GM23338 (cell line): ENCODE results near the gene GOLGA8A. TPM values are rescaled to one million over a fixed set of nuclear protein-coding genes. Genes with fewer than 3 reads are reported as not detected.

Experiments
- ATAC-seq: fragments of 200-7000 bp; cut with Tn5 transposase; 3 replicates; pipeline ENCODE4 v1.9.1; 2020
- DNase-seq: peaks from one replicate; pipeline ENCODE4 v3.0.0-alpha.2; 2015; ENCODE audit warnings: low spot score
- H2AFZ ChIP-seq: fragments of 200-600 bp; sonication (generic); 2 replicates; pipeline ENCODE4 v1.8.0; 2016; ENCODE audit warnings: antibody characterized with exemption, mild to moderate bottlenecking, moderate library complexity
- H3F3A ChIP-seq: fragments of 200-600 bp; sonication (generic); replicated peaks from 2 replicates; pipeline ENCODE4 v1.8.0; 2017; ENCODE audit warnings: antibody characterized with exemption, mixed run types, low read depth
- H3K27ac ChIP-seq: fragments of 200-600 bp; sonication (generic); 2 replicates; pipeline ENCODE4 v1.6.1; 2016; ENCODE audit warnings: low read depth
- H3K27me3 ChIP-seq: fragments of 200-600 bp; sonication (generic); 2 replicates; pipeline ENCODE4 v1.8.0; 2016; ENCODE audit warnings: mild to moderate bottlenecking, mixed run types, moderate library complexity; ENCODE audit not compliant: insufficient read depth
- H3K36me3 ChIP-seq: fragments of 200-600 bp; sonication (generic); 2 replicates; pipeline ENCODE4 v1.8.0; 2016; ENCODE audit warnings: mild to moderate bottlenecking; ENCODE audit not compliant: insufficient read depth
- H3K4me1 ChIP-seq: fragments of 200-600 bp; sonication (generic); 2 replicates; pipeline ENCODE4 v1.8.0; 2016; ENCODE audit warnings: mild to moderate bottlenecking, moderate library complexity; ENCODE audit not compliant: insufficient read depth
- H3K4me2 ChIP-seq: fragments of 200-600 bp; sonication (generic); 2 replicates; pipeline ENCODE4 v1.7.1; 2017; ENCODE audit warnings: mixed run types
- H3K4me3 ChIP-seq: fragments of 200-600 bp; sonication (generic); 2 replicates; pipeline ENCODE4 v1.6.1; 2016; ENCODE audit warnings: mixed run types
- H3K79me2 ChIP-seq: fragments of 200-600 bp; sonication (generic); replicated peaks from 2 replicates; pipeline ENCODE4 v1.8.0; 2017; ENCODE audit warnings: mild to moderate bottlenecking; ENCODE audit not compliant: insufficient read depth
- H3K9me2 ChIP-seq: fragments of 200-600 bp; sonication (generic); 2 replicates; pipeline ENCODE4 v1.8.0; 2017; ENCODE audit not compliant: insufficient read depth
- H4K20me1 ChIP-seq: fragments of 200-600 bp; sonication (generic); replicated peaks from 2 replicates; pipeline ENCODE4 v1.8.0; 2017; ENCODE audit warnings: mild to moderate bottlenecking; ENCODE audit not compliant: insufficient read depth
- H3K27ac Mint-ChIP-seq: 2 replicates; pipeline ENCODE4 v1.8.0; 2020; ENCODE audit warnings: inconsistent platforms, mild to moderate bottlenecking, moderate library complexity, mixed read lengths
- H3K27me3 Mint-ChIP-seq: 3 replicates; pipeline ENCODE4 v1.8.0; 2022; ENCODE audit warnings: low read depth, mild to moderate bottlenecking, moderate library complexity, mixed read lengths, inconsistent platforms; ENCODE audit not compliant: insufficient read depth, poor library complexity
- H3K36me3 Mint-ChIP-seq: 3 replicates; pipeline ENCODE4 v1.8.0; 2021; ENCODE audit warnings: low read depth, mild to moderate bottlenecking, inconsistent platforms, moderate library complexity, mixed read lengths
- H3K4me1 Mint-ChIP-seq: 3 replicates; pipeline ENCODE4 v1.8.0; 2020; ENCODE audit warnings: mild to moderate bottlenecking, inconsistent platforms, mixed read lengths
- H3K4me3 Mint-ChIP-seq: 3 replicates; pipeline ENCODE4 v1.8.0; 2021; ENCODE audit warnings: moderate library complexity, mild to moderate bottlenecking, inconsistent platforms, mixed read lengths
- H3K9me3 Mint-ChIP-seq: 3 replicates; pipeline ENCODE4 v1.8.0; 2020; ENCODE audit warnings: moderate library complexity, mild to moderate bottlenecking, inconsistent platforms, mixed read lengths
- CREB1 ChIP-seq: fragments of 250-450 bp; sonication (Bioruptor Pico); IDR thresholded peaks from 2 replicates; pipeline ENCODE4 v1.5.0; 2020; ENCODE audit warnings: low read depth, mild to moderate bottlenecking, moderate library complexity
- CTCF ChIP-seq, 2 experiments: fragments of 200-600 bp in 1 of 2; sonication (generic) in 1 of 2; conservative IDR thresholded peaks; 2 replicates each; pipeline versions ENCODE4 v1.5.1 to v1.6.1; 2016 to 2017; ENCODE audit warnings: antibody characterized with exemption in 2 of 2, low read depth in 2 of 2, mild to moderate bottlenecking in 2 of 2, moderate library complexity in 1 of 2
- EZH2 ChIP-seq: fragments of 200-600 bp; sonication (generic); IDR thresholded peaks from one replicate; pipeline ENCODE4 v1.8.0; 2017; ENCODE audit warnings: antibody characterized with exemption, mild to moderate bottlenecking, low read depth; ENCODE audit not compliant: unreplicated experiment
- EZH2phosphoT487 ChIP-seq: fragments of 200-600 bp; sonication (generic); IDR thresholded peaks from one replicate; pipeline ENCODE4 v1.8.1; 2018; ENCODE audit warnings: antibody characterized with exemption; ENCODE audit not compliant: unreplicated experiment
- JUNB ChIP-seq: IDR thresholded peaks from one replicate; pipeline ENCODE4 v1.6.1; 2016; ENCODE audit warnings: antibody characterized with exemption; ENCODE audit not compliant: unreplicated experiment
- NANOG ChIP-seq: IDR thresholded peaks from 2 replicates; pipeline ENCODE4 v1.6.1; 2016; ENCODE audit warnings: antibody characterized with exemption, borderline replicate concordance
- POLR2AphosphoS5 ChIP-seq: IDR thresholded peaks from 2 replicates; pipeline ENCODE4 v1.6.1; 2016; ENCODE audit warnings: antibody characterized with exemption, low read depth
- STAT1 ChIP-seq: IDR thresholded peaks from one replicate; pipeline ENCODE4 v1.6.1; 2016; ENCODE audit warnings: antibody characterized with exemption; ENCODE audit not compliant: unreplicated experiment
- ZNF114 ChIP-seq: fragments of 250-450 bp; sonication (Bioruptor Pico); IDR thresholded peaks from 2 replicates; pipeline ENCODE4 v1.5.0; 2020; ENCODE audit warnings: mild to moderate bottlenecking, moderate library complexity
- ZNF331 ChIP-seq: fragments of 250-450 bp; sonication (Bioruptor Pico); IDR thresholded peaks from 2 replicates; pipeline ENCODE4 v1.5.0; 2020; ENCODE audit warnings: low read depth, mild to moderate bottlenecking, moderate library complexity
- polyA plus RNA-seq: library from polyadenylated mRNA; unstranded; fragments of >200 nt; fragmentation: Nextera tagmentation; extraction: Ambion mirVana; gene quantifications from 2 replicates; pipeline ENCODE4 v1.2.1, GENCODE V29; 2016
- total RNA-seq: library from RNA; depleted of rRNA; stranded (reverse); fragments of >200 nt; shearing (Covaris generic); gene quantifications from 2 replicates; pipeline ENCODE4 v1.2.3, GENCODE V29; 2014
- TF ChIP-seq, protein P1 (sequence below): IDR thresholded peaks from one replicate; pipeline ENCODE4 v1.6.1; 2018; ENCODE audit warnings: antibody characterized with exemption; ENCODE audit not compliant: unreplicated experiment
- TF ChIP-seq, protein P2 (sequence below): IDR thresholded peaks from 2 replicates; pipeline ENCODE4 v1.6.1; 2016; ENCODE audit warnings: antibody characterized with exemption

The GOLGA8A gene
- total and polyA plus RNA-seq, 2 experiments from 2014 or later = 5.0 to 6.1 TPM

GRCh38 chr15:34442891-34443290 is 5.3 kb upstream of the GOLGA8A start:
- TF ChIP-seq, protein P1, sequence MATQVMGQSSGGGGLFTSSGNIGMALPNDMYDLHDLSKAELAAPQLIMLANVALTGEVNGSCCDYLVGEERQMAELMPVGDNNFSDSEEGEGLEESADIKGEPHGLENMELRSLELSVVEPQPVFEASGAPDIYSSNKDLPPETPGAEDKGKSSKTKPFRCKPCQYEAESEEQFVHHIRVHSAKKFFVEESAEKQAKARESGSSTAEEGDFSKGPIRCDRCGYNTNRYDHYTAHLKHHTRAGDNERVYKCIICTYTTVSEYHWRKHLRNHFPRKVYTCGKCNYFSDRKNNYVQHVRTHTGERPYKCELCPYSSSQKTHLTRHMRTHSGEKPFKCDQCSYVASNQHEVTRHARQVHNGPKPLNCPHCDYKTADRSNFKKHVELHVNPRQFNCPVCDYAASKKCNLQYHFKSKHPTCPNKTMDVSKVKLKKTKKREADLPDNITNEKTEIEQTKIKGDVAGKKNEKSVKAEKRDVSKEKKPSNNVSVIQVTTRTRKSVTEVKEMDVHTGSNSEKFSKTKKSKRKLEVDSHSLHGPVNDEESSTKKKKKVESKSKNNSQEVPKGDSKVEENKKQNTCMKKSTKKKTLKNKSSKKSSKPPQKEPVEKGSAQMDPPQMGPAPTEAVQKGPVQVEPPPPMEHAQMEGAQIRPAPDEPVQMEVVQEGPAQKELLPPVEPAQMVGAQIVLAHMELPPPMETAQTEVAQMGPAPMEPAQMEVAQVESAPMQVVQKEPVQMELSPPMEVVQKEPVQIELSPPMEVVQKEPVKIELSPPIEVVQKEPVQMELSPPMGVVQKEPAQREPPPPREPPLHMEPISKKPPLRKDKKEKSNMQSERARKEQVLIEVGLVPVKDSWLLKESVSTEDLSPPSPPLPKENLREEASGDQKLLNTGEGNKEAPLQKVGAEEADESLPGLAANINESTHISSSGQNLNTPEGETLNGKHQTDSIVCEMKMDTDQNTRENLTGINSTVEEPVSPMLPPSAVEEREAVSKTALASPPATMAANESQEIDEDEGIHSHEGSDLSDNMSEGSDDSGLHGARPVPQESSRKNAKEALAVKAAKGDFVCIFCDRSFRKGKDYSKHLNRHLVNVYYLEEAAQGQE = no peak
- TF ChIP-seq STAT1 (no peak), ZNF331 (no peak), NANOG (no peak), EZH2 (no peak), EZH2phosphoT487 (no peak), POLR2AphosphoS5 (no peak), CTCF (conservative IDR thresholded peaks at IDR 0.05; ENCODE audit: low read depth in 2 of 2) (no peak), JUNB (no peak)
- no peaks in the 10 kb centered on the region for H3F3A ChIP-seq
- DNase-seq = no peak
- no peak overlapping the region for H2AFZ ChIP-seq
- H4K20me1 ChIP-seq = 0 out of 2 replicates have a peak, but pooled peaks cover 1% of the 10 kb centered on the region
- H3K4me1 ChIP-seq = no peaks in the 10 kb centered on the region
- H3K27me3 ChIP-seq = peaks cover 19% of the 10 kb centered on the region
- H3K79me2 ChIP-seq = no peaks in the 10 kb centered on the region
- Mint-ChIP-seq H3K4me1 (no peaks in the 10 kb centered on the region), H3K36me3 (no peaks in the 10 kb centered on the region), H3K4me3 (no peak overlapping the region), H3K27ac (no peak overlapping the region), H3K27me3 (peaks cover 6% of the 10 kb centered on the region), H3K9me3 (peaks cover under 1% of the 10 kb centered on the region; the same call in 1 of the 3 replicates)
- ATAC-seq = no peak
- H3K9me2 ChIP-seq = no peaks in the 10 kb centered on the region
- no peak overlapping the region for H3K4me3 ChIP-seq
- no peak overlapping the region for H3K27ac ChIP-seq
- H3K4me2 ChIP-seq = no peak overlapping the region
- H3K36me3 ChIP-seq = no peaks in the 10 kb centered on the region

DNA sequence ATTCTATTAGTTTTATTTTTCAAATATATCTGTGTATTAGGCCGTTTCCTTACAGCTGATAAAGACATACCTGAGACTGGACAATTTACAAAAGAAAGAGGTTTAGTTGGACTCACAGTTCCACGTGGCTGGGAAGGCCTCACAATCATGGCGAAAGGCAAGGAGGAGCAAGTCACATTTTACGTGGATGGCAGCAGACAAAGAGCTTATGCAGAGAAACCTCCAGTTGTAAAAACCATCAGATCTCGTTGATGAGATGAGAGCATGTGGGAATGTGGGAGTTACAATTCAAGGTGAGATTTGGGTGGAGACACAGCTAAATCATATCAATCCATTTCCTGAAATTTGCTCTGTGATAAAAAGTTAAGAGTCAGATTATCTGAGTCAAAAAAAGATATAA is 2.3 kb upstream of the GOLGA8A start:
- Histone ChIP-seq H3F3A (no peaks in the 10 kb centered on the region), H3K36me3 (no peaks in the 10 kb centered on the region), H4K20me1 (0 out of 2 replicates have a peak, but pooled peaks cover 3% of the 10 kb centered on the region), H2AFZ (no peak overlapping the region), H3K27ac (no peak overlapping the region), H3K4me2 (no peak overlapping the region), H3K9me2 (no peaks in the 10 kb centered on the region), H3K4me3 (no peak overlapping the region), H3K79me2 (no peaks in the 10 kb centered on the region), H3K4me1 (no peaks in the 10 kb centered on the region), H3K27me3 (peaks cover 46% of the 10 kb centered on the region)
- H3K36me3 Mint-ChIP-seq = no peaks in the 10 kb centered on the region; the same call in 2 of the 3 replicates
- no peak for ATAC-seq
- H3K4me1 Mint-ChIP-seq = peaks cover 3% of the 10 kb centered on the region; the same call in 1 of the 3 replicates
- no peak overlapping the region for H3K4me3 Mint-ChIP-seq
- DNase-seq = no peak
- peaks cover 3% of the 10 kb centered on the region; the same call in 1 of the 3 replicates for H3K9me3 Mint-ChIP-seq
- peaks cover 27% of the 10 kb centered on the region for H3K27me3 Mint-ChIP-seq
- H3K27ac Mint-ChIP-seq = no peak overlapping the region
- TF ChIP-seq, protein P1 = no peak
- TF ChIP-seq STAT1 = no peak
- TF ChIP-seq EZH2phosphoT487 = no peak
- TF ChIP-seq CREB1 = no peak
- no peak for TF ChIP-seq ZNF114
- no peak for TF ChIP-seq ZNF331
- TF ChIP-seq EZH2 = no peak
- TF ChIP-seq NANOG = no peak
- TF ChIP-seq, protein P2, sequence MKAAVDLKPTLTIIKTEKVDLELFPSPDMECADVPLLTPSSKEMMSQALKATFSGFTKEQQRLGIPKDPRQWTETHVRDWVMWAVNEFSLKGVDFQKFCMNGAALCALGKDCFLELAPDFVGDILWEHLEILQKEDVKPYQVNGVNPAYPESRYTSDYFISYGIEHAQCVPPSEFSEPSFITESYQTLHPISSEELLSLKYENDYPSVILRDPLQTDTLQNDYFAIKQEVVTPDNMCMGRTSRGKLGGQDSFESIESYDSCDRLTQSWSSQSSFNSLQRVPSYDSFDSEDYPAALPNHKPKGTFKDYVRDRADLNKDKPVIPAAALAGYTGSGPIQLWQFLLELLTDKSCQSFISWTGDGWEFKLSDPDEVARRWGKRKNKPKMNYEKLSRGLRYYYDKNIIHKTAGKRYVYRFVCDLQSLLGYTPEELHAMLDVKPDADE = no peak
- TF ChIP-seq POLR2AphosphoS5 = no peak
- no peak for TF ChIP-seq JUNB
